Smooth muscle cell of the coronary artery (primary cell): Measurements from ENCODE around the gene NDUFB6. TPM values are rescaled to one million over a fixed set of nuclear protein-coding genes. Genes with fewer than 3 reads are reported as not detected.

Source experiments
- total RNA-seq: library from RNA; depleted of rRNA; stranded (reverse); fragments of >200 nt; gene quantifications from 2 replicates; pipeline ENCODE4 v1.2.3, GENCODE V29; 2014; ENCODE audit warnings: low replicate concordance

The NDUFB6 gene
- total RNA-seq = 101 and 121 TPM in 2 replicates

DNA sequence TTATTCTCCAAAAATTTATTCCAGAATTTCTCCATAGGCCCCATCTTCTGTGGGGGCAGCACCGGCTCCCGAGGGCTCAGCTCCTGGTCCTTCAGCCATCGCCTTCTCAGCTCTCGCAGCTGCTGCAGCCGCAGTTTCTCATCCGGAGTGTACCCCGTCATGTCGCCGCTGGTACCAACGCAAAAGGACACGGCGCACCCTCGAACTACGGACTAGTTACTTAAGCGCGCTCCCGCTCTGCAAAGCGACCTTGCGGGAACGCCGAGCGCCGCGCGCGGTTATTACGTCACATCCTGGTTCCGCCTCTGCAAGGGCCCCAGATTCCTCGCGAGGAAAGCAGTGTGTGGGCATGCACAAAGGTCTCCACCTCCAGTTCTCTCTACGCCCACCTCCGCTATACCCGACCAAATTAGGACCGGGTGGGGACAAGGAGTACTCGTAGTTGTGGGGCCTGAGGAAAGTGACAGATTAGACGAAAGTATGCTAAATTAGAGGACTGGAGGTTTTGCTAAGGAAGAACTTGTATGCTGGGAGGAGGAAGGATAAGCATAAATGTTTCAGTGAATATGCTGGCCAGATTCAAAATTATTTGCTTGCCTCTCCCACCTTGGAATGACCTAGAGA is at the start of gene NDUFB6:
Gene NDUFB6 (minus strand): TSS at position 260 of the 624 bp plus-strand sequence. CDS start 99 bp downstream, at position 161.

DNA sequence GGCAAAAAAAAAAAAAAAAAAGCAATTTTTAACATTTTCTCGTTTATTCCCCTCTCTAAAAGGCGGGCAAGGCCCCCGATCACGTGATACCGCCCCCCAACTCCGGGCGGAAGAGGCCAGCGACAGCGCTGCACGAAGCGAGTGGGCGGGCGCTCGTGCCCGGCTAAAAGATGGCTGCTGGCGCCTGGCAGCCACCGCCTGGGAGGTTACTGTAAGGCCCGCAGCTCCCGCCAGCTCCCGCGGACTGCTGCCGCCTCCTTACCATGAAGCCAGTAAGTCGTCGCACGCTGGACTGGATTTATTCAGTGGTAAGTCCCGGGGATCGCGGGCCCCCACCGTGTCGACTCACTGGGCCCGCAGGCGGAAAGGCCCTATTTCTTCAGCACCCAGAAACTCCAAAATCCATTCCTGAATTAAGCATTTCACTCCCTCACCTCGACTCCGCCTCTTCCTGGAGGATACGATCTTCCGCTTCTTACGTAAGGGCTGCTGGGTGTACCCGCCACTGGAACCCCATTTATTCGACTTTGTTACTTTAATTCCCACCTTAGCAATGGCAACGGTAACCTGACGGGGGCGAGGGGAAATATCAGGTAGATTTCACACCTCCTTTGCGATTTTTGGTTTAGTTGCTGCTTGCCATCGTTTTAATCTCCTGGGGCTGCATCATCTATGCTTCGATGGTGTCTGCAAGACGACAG is 20.6 kb downstream of the NDUFB6 start, which contains the start of the genes SMIM27 and TOPORS:
Gene SMIM27 (plus strand): TSS at position 156 of the 701 bp plus-strand sequence. CDS start 108 bp downstream, at position 264.
Gene TOPORS (minus strand): TSS at position 415 of the 701 bp plus-strand sequence. CDS start 150 bp downstream, at position 265.

DNA sequence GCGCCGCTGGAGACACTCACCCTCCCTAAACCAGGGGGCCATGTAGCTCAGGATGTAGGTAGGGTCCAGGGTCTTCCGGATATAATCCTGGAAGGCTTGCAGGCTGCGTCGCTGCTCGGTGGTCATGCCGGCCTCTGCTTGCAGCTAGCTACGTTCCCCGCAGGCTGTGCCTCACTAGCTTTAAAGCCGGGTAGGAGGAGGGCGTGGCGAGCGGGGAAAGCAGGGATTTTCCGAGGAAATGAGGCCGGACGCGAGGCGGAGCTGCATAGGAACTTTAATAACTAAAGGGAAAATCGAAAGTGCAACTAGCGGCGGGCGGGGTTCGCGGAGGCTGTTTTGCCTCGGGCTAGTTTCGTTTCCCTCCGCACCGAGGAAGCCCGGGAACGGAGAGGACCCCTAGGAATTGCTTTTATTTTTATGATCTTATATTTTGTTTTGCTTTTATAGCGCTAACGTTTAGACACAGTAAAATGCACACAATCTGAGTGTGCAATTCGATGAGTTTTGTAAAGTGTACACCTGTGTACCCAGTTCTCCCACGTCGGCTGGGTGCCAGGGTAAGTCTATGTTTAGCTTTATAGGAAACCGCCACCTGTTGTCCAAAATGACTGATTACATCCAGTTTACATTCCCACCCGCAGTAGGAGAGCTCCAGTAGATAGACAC is 46.8 kb downstream of the NDUFB6 start, which contains the start of gene RIGI:
Gene RIGI (minus strand): TSS at position 156 of the 666 bp plus-strand sequence. CDS start 30 bp downstream, at position 126.

Other genes starting within 250 kb of the NDUFB6 start
- 62.5 and 78.4 TPM in 2 replicates for gene ACO1, start 188.5 kb downstream of the NDUFB6 start, total RNA-seq
- 4.3 and 8.0 TPM in 2 replicates for gene RIGI, start 47.0 kb downstream of the NDUFB6 start, total RNA-seq
- 3.2 and 5.5 TPM in 2 replicates for gene SMIM27, start 20.8 kb downstream of the NDUFB6 start, total RNA-seq
- 23.1 and 23.7 TPM in 2 replicates for gene TOPORS, start 20.6 kb downstream of the NDUFB6 start, total RNA-seq
- not detected in 2 replicates for gene TAF1L, start 62.5 kb upstream of the NDUFB6 start, total RNA-seq
- gene TMEM215, start 210.4 kb upstream of the NDUFB6 start, total RNA-seq = not detected in 2 replicates